K562 (cell line): ENCODE data around the gene UQCRHL. TPM values are rescaled to one million over a fixed set of nuclear protein-coding genes. Genes with fewer than 3 reads are reported as not detected.

Experiments
- ARID4B ChIP-seq: sonication (generic); formaldehyde crosslinking; IDR thresholded peaks from 2 replicates; pipeline ENCODE4 v1.8.0; 2022; ENCODE audit warnings: mild to moderate bottlenecking, missing genetic modification reagents
- ASH1L ChIP-seq: fragments of 450-650 bp; IDR thresholded peaks from 2 replicates; pipeline ENCODE4 v1.6.1; 2018; ENCODE audit warnings: borderline replicate concordance, mild to moderate bottlenecking, low read depth; ENCODE audit not compliant: partially characterized antibody
- ELF1 ChIP-seq: fragments of 200-800 bp; sonication (Bioruptor generic); IDR thresholded peaks from 2 replicates; pipeline ENCODE4 v1.6.1; 2016; ENCODE audit warnings: missing genetic modification characterization, missing compliant biosample characterization
- MGA ChIP-seq: fragments of 450-650 bp; IDR thresholded peaks from 2 replicates; pipeline ENCODE4 v1.6.1; 2016; ENCODE audit warnings: mild to moderate bottlenecking, moderate library complexity
- SREBF2 ChIP-seq: sonication (generic); formaldehyde crosslinking; IDR thresholded peaks from 2 replicates; pipeline ENCODE4 v1.4.0; 2020; ENCODE audit warnings: mild to moderate bottlenecking, missing genetic modification reagents
- TSC22D4 ChIP-seq: fragments of 450-650 bp; IDR thresholded peaks from 2 replicates; pipeline ENCODE4 v1.6.1; 2016; ENCODE audit warnings: missing genetic modification characterization, missing biosample characterization, control low read depth
- ZBTB7A ChIP-seq: IDR thresholded peaks from 2 replicates; pipeline ENCODE4 v1.6.1; 2011; ENCODE audit warnings: low read depth, mild to moderate bottlenecking, low read length, moderate library complexity, borderline replicate concordance; ENCODE audit not compliant: control insufficient read depth
- ZNF174 ChIP-seq: fragments of 250-450 bp; sonication (Bioruptor Pico); IDR thresholded peaks from 2 replicates; pipeline ENCODE4 v1.4.0; 2020; ENCODE audit warnings: mild to moderate bottlenecking
- ZNF408 ChIP-seq: fragments of 250-450 bp; sonication (Bioruptor Pico); IDR thresholded peaks from 2 replicates; pipeline ENCODE4 v1.4.0; 2020; ENCODE audit warnings: low read depth, mild to moderate bottlenecking, moderate library complexity
- ZSCAN32 ChIP-seq: fragments of 450-650 bp; formaldehyde crosslinking; IDR thresholded peaks from 2 replicates; pipeline ENCODE4 v1.4.0; 2020; ENCODE audit warnings: mild to moderate bottlenecking, moderate library complexity
- polyA plus RNA-seq, 8 experiments: library from polyadenylated mRNA; depleted of rRNA in 4 of 8; stranded (reverse) in 5 of 8; unstranded in 3 of 8; fragments of >200 nt; fragmentation: Nextera tagmentation in 2 of 8; fragmentation: Illumina TruSeq in 1 of 8; extraction: Ambion mirVana in 2 of 8; extraction: Trizol in 1 of 8; gene quantifications; 2 replicates each; pipeline versions ENCODE4 v1.2.1 to v1.2.3, GENCODE V29; 2011 to 2014; ENCODE audit warnings: inconsistent platforms in 1 of 8, missing spikeins in 1 of 8
- total RNA-seq, 7 experiments: library from RNA; depleted of rRNA in 6 of 7; stranded (reverse); fragments of >200 nt in 6 of 7; fragmentation: Illumina TruSeq in 2 of 7; extraction: Trizol in 2 of 7; gene quantifications; 2 replicates each; pipeline versions ENCODE4 v1.2.1 to v1.2.3, GENCODE V29; 2011 to 2021; ENCODE audit warnings: low replicate concordance in 1 of 7

UQCRHL gene
- total and polyA plus RNA-seq, 9 of the 15 experiments (the other 6 are each of a cell fraction or from before 2014, with no cell fraction given) = 5.1 to 41.3 (median 21.8) TPM

- TF ChIP-seq MGA = peak; percentile 94
- TF ChIP-seq ZNF174 (CRISPR knock-in tag) = no peak
- TF ChIP-seq ARID4B = no peak
- no peak for TF ChIP-seq SREBF2 (CRISPR knock-in tag)
- TF ChIP-seq TSC22D4 (tag) = no peak
- TF ChIP-seq ASH1L = no peak
- peak; percentile 34; the same call in 1 of the 2 replicates for TF ChIP-seq ZBTB7A
- peak; percentile 43; the same call in 1 of the 2 replicates for TF ChIP-seq ZSCAN32 (CRISPR knock-in tag)
- peak; percentile 68; the same call in 1 of the 2 replicates for TF ChIP-seq ELF1 (tag)
- TF ChIP-seq ZNF408 (CRISPR knock-in tag) = no peak
These were observed 28.5 kb upstream of the UQCRHL start (continued) for GRCh38 chr1:15835741-15836510.
